ENCODE results near the gene CD164L2.

DNA sequence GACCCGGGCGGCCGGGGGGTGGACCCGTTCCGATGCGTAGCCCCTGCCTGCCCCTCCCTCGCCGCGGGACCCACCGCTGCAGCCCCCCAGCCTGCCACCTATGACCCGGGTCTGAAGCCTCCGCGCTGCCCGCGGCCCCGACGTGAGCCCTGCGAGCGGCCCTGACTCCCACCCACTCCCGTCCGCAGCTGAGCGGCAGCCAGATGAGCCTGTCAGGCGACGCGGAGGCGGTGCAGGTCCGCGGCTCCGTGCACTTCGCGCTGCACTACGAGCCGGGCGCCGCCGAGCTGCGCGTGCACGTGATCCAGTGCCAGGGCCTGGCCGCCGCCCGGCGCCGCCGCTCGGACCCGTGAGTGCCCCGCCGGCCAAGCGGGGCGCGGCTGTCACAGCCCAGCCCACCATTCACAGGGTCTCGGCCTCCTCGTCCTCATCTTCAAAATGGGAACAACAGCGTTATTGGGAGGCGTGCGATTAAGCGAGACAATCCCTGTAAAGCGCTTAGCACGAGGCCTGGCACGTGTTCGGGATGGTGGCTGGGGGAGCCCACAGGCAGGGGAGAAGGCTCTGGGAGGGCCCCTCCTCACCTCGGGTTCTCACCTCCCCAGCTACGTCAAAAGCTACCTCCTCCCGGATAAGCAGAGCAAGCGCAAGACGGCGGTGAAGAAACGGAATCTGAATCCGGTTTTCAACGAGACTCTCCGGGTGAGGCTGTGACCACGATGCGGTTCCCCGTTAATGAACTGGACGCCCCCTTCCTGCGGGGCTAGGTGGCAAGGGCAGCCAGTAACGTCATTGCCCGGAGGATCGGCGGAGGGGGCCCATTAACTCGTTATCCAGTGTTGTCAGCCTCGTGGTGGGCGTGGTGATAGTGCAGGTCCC is 33.1 kb downstream of the CD164L2 start:
- TF ChIP-seq EZH2 (IDR thresholded peaks at IDR 0.05; ENCODE audit: borderline replicate concordance, insufficient read depth, low read depth, low read length, poor library complexity, severe bottlenecking) (no peak), CTCF (IDR thresholded peaks at IDR 0.05) (no peak)
